GM13976 (cell line): Measurements from ENCODE around the gene ENDOD1.
A peak's percentile ranks its signal among the peaks of the same experiment; 100 is the strongest.
"Not testable (repeated sequence)": the region's sequence is repeated elsewhere in the genome, so short reads cannot be mapped to it uniquely, and the experiment has no call there.

Experiments used
- DNase-seq: peaks from one replicate; pipeline ENCODE4 v3.0.0; 2012; ENCODE audit warnings: low spot score
- in situ Hi-C: fragments of 300-500 bp; cut with MboI; formaldehyde crosslinking; loops from one replicate; pipeline ENCODE4 v1.12.0; 2022; ENCODE audit warnings: low sequenced_read_pairs, mixed read lengths, inconsistent platforms; ENCODE audit not compliant: unreplicated experiment
- TF ChIP-seq, protein P1 (sequence below): IDR thresholded peaks from 2 replicates; pipeline ENCODE4 v1.5.1; 2012; ENCODE audit warnings: borderline replicate concordance, mild to moderate bottlenecking; ENCODE audit not compliant: insufficient read depth; ENCODE audit errors: extremely low read depth, missing control alignments, control extremely low read depth

ENDOD1 gene, protein sequence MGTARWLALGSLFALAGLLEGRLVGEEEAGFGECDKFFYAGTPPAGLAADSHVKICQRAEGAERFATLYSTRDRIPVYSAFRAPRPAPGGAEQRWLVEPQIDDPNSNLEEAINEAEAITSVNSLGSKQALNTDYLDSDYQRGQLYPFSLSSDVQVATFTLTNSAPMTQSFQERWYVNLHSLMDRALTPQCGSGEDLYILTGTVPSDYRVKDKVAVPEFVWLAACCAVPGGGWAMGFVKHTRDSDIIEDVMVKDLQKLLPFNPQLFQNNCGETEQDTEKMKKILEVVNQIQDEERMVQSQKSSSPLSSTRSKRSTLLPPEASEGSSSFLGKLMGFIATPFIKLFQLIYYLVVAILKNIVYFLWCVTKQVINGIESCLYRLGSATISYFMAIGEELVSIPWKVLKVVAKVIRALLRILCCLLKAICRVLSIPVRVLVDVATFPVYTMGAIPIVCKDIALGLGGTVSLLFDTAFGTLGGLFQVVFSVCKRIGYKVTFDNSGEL

DNA sequence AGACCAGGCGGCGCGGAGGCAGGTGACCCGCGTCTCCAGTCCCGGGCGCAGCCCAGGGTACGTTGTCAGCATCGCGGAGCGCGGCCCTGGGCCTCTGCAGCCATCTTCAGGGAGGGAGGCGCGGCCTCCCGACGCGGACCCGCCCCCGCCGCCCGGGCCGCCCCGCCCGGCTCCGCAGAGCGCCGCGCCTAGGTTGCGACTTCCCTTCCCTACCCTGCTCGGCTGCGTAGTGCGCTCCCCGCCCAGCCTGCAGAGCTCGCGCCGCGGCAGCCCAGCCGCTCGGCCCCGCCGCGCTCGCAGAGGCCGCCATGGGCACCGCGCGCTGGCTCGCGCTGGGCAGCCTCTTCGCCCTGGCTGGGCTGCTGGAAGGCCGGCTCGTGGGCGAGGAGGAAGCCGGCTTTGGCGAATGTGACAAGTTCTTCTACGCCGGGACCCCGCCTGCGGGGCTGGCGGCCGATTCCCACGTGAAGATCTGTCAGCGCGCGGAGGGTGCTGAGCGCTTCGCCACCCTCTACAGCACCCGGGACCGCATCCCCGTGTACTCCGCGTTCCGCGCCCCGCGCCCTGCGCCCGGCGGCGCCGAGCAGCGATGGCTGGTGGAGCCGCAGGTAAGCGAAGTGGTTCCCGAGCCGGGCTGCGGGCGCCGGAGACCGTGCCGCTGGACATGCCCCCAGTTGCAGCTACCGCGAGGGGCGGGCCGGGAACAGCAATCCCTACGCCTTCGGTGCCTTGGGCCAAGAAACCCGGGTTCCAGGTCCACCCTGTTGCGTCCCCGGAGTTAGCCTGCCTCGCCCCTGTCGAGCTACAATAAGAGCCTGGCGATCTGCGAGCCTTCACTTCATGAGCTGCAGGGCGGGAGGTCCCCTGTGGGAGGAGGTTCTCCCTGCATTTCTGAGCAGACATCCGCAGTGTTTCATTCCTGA is at the start of gene ENDOD1:
Gene ENDOD1, plus strand, starts transcription at position 227 of the 923 bp plus-strand sequence. Its CDS starts 82 bp downstream, at position 309.
- in situ Hi-C loops: no loop called here
- DNase-seq: peak; percentile 89
- TF ChIP-seq, protein P1, sequence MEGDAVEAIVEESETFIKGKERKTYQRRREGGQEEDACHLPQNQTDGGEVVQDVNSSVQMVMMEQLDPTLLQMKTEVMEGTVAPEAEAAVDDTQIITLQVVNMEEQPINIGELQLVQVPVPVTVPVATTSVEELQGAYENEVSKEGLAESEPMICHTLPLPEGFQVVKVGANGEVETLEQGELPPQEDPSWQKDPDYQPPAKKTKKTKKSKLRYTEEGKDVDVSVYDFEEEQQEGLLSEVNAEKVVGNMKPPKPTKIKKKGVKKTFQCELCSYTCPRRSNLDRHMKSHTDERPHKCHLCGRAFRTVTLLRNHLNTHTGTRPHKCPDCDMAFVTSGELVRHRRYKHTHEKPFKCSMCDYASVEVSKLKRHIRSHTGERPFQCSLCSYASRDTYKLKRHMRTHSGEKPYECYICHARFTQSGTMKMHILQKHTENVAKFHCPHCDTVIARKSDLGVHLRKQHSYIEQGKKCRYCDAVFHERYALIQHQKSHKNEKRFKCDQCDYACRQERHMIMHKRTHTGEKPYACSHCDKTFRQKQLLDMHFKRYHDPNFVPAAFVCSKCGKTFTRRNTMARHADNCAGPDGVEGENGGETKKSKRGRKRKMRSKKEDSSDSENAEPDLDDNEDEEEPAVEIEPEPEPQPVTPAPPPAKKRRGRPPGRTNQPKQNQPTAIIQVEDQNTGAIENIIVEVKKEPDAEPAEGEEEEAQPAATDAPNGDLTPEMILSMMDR: peak; percentile 3

DNA sequence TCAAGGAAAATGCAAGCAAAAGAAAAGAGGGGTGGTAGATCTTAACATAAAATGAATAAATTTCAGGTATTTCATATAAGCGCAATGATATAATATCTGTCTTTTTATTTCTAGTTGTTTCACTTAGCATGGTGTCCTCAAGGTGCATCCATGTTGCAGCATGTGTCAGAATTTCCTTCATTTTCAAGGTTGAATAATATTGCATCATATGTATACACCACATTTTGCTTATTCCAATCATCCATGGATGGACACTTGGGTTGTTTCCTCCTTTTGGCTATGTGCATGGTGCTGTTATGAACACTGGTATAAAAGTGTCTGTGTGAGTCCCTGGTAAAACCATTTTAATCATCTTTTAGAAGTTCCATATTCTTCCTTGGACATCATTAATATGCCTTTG is 47.4 kb upstream of the ENDOD1 start:
- no peak for DNase-seq
- in situ Hi-C loops: no loop called here
- TF ChIP-seq, protein P1: no peak

DNA sequence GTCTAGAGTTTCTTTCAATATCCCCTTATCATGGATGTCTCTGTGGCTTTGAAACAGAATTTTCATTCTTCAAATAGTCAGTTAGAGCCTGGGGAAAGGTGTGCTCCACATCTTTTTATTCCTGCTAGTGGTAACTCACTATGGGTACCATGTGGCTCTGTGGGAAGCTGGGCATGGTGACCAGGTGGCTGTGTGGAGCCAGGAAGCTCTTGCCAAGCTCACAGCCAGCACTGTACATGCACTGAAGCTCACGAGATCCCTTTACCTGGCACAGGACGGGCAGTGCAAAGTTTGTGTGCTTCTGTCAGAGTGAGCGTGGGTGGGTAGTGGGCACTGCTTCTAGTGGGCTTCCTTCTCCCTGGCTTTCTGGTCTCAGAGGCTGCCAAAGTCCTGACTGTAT is 46.7 kb upstream of the ENDOD1 start:
- TF ChIP-seq, protein P1: no peak
- DNase-seq: no peak
- in situ Hi-C loops: no loop called here

DNA sequence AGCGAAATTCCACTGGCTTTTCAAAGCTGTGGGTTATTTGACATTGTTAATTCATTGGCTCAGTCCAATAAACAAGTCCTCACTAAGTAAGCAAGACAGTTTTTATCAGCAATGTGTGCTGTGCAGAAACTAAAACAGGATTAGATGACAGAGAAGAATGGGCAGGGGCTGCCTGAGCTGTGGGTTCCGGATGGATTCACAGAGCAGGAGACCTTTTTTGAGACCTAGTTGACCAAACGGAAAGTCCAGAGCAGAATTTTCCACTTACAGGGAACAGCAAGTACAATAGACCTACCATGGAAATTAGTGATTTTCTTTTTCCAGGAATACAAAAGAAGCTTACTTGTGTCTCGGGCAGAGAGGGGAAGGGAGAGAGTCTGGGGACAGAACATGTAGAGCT is 45.6 kb upstream of the ENDOD1 start:
- in situ Hi-C loops: no loop called here
- no peak for DNase-seq
- TF ChIP-seq, protein P1: no peak

DNA sequence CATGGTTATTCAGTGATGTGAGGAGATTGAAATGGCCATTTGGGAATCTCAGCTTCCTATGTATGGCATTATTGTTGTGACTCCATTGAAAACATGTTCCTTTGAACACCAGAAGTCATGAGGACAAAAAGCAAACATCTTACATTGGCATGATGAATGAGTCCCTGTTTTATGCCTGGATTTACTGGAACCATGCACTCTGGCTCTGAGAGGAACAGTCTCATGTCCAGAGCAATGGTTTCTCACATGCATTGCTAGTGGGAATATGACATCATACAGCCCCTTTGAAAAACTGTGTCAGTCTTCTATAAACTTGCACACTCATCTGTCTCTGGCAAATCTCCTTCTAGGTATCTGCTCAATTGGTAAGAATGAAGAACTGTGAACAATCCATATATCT is 43.8 kb upstream of the ENDOD1 start:
- in situ Hi-C loops: no loop called here
- TF ChIP-seq, protein P1: no peak

DNA sequence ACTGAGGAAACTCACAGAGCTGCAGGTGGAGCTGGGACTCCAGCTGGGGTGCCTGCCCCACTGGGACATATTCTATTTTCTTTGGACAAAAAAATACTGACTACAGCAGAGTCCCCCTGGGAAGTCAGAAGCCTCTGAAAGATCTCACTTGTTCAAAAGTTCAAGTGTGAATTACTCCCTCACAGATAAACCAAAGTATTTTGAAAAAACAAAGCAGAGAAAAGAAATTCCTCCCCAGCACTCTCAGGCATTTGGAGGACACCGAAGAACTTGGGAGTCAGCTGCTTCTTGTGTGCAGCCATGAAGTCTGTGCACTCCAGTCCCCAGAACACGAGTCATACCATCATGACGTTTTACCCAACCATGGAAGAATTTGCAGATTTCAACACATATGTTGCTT is 40.5 kb upstream of the ENDOD1 start, which contains the start of gene KDM4F:
Gene KDM4F, plus strand, starts transcription at position 301 of the 400 bp plus-strand sequence.
- in situ Hi-C loops, DNase-seq: not testable (repeated sequence)

More for the DNA sequence above, 43.8 kb upstream of the ENDOD1 start:
- DNase-seq: no peak
